GM19035 (cell line): ENCODE data around the gene RELL2.
A peak's percentile ranks its signal among the peaks of the same experiment; 100 is the strongest.
"Not testable (repeated sequence)": the region's sequence is repeated elsewhere in the genome, so short reads cannot be mapped to it uniquely, and the experiment has no call there.

Source experiments
- ATAC-seq: cut with Tn5 transposase; IDR thresholded peaks from one replicate; pipeline ENCODE4 v1.9.1; 2021; ENCODE audit not compliant: unreplicated experiment

RELL2 gene

DNA sequence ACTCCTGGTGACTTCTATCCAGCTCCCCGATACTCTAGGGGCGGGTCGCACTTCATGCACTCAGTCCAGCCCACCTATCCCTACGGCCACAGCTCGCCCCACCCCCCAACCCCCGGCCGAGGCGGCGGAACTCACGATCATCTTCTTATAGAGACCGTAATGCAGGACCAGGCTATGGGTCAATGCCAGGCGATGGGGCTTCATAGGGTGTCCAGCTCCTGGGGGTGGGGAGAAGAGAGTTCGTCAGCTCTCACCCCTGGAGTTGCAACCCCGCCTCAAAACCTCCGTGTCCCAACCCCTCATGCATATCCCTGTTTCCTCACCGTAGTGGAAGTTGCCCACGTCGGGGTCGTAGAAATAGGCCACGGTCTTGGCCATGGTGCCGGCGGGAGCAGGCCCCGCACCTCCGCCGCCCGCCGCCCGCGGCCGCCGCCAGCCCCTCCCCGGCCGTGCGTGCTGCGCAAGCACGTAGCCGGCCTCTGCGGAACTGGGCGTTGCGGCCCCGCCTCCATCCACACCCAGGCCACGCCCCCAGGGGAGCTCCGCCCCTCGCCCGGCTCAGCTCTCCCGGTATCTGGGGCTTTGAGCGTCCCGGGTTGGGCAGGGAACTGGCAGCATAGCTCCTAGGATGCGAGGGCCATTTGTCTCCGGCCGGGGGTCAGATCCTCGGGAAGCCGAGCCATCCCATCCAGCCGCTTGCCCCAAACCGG, at the start of gene RELL2, which contains the start of gene HDAC3:
Gene RELL2, plus strand, starts transcription at position 585 of the 710 bp plus-strand sequence. CDS start 1,229 bp downstream, outside the sequence.
Gene HDAC3, minus strand, starts transcription at position 437 of the 710 bp plus-strand sequence. Its CDS starts 59 bp downstream, at position 378.
- ATAC-seq = peak; percentile 76

GRCh38 chr5:141590127-141590526, 46.7 kb upstream of the RELL2 start:
- no peak for ATAC-seq

GRCh38 chr5:141596867-141597266, 39.9 kb upstream of the RELL2 start:
- no peak for ATAC-seq

- ATAC-seq = no peak
Measured at GRCh38 chr5:141597394-141597793, 39.4 kb upstream of the RELL2 start.

DNA sequence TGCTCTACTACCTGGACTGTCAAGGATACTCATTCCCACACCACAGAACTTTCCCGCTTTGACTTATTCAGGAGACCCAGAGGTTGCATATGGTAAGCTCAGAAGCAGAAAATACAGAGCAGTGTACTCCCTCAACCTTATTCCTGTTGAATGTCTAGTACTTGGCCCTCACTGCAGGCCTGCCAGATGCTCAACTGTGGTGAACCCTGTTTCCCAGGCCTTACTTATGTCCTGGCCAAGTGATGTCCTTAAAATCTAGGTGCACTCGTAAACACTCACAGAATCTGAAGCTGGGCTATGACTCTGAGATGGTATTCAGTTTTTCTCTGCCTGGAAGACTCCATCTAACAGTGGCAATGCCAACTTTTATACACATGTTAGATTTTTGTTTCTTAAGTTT, 39.0 kb upstream of the RELL2 start:
- ATAC-seq = no peak

GRCh38 chr5:141598391-141599345, 38.1 kb upstream of the RELL2 start:
- no peak for ATAC-seq

DNA sequence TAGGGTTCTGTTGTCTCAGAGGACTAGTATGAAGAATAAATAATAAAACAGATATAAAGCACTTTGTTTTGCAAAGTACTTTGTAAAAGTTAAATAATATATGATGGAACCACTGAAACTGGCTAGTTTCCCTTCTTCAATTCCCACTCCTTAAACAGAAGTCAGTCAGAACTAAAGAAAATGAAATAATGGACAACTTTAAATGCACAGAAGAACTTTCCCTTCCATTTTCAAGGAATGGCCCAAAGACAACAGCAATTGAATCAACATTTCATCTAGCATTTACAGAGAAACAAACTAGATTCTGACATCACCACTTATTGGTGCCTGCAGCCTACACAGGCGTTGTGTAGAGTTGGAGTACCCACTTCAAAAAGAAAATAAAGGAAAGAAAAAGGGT, 34.2 kb upstream of the RELL2 start:
- ATAC-seq = no peak

DNA sequence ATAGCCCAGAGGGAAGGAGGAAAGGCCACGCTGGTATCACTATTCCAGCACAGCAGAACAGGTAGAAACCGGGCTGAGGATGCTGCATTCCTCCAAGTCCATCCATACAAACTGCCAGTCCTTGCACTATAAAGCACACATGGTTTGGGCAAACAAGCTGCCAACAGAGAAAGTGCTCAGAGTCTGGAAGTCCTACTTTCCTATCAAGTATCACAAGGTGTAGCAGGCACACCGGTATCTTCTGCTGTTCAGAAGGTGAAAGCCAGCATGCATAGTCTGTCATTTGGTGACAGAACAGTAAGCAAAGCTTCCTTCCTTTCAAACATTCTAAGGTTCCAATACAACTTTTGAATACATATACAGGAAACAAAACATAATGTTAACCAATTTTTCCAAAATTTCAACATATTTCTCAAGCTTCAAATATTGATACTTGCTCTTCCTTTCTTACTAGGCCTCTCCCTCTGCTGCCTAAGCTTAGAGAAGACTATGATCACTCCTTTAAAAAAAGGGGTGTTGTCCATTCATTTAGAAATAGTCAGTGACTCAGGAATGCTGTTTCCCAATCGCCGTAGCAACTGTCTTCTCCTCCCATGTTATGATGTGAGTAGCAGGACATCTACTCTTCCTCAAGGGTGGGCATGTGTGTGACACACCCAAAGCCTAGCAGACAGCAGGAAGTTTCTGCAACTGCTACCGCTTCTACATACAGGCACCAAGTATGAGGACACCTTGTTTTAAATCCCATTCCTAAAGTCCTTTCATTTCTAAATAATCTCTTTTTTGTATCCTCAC, 32.7 kb upstream of the RELL2 start:
- ATAC-seq = no peak

DNA sequence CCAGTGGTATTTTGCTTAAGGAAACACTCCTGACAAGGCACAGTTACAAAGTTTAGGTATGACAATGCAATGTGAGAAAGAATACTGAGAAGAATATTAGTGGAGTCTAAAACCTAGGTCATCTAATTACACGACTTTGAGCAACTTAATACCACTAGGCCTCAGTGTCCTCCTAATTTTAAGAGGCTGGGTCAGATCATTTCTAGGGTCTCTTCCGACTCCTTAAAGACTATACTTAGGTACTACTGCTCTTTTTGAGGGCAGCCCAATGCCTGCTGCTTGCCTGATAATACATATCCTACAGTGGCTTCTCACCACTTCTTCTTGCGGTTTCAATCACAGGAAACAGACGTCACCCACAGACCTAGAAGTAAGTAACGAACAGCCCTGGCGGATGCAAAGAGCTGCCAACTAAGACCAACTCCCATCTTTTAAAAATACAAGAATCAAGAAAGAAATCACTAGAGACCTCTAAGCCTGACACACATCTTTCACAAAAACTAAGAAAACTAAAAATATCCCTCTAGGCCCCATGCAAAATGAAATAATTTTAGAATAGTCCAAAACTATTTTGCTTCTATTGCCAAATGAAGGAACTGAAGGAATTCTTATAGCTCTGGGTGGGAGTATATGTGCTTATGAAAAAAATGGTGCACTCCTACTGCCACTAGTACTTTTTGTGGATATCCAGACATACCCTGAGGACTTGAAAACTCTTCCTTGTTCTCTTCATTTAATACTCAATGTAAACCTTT, 31.1 kb upstream of the RELL2 start:
- peak; percentile 96 for ATAC-seq

GRCh38 chr5:141608046-141608445, 28.8 kb upstream of the RELL2 start:
- ATAC-seq = no peak

DNA sequence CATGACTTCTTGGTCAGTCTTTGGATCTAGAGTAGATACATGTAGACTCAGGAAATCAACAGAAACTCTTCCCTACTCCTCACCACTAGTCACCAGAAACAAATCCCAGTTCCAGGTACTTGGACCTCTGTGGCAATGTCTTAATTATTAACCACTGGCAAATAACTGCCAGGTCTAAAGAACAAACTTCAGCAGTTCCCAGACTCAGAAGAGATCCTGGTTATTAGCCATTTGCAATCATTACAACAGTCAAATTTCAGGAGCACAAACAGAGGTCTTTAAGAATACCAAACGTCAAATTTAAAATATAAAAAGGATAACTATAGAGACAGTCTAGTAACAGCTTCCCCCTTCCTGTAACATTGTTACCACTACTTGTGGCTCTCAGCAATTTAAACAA, 28.2 kb upstream of the RELL2 start:
- no peak for ATAC-seq

DNA sequence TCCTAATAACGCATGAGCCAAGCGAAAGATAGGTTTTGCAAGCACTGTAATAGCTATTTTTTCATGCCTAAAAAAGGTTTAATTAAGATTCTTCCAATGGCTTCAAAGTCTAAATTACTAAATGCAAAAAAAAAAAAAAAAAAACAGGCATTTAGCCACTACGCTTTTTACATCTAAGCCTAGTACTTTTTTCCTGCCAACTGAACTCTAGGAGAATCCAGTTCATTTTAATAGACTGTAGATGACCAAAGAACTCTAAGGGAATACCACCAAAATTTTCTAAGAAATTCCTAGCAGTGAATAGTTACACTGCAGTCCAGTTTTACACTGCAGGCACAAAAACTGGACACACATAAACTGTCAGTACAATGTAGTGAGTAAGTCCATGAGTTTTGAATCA, 27.8 kb upstream of the RELL2 start:
- ATAC-seq = no peak

DNA sequence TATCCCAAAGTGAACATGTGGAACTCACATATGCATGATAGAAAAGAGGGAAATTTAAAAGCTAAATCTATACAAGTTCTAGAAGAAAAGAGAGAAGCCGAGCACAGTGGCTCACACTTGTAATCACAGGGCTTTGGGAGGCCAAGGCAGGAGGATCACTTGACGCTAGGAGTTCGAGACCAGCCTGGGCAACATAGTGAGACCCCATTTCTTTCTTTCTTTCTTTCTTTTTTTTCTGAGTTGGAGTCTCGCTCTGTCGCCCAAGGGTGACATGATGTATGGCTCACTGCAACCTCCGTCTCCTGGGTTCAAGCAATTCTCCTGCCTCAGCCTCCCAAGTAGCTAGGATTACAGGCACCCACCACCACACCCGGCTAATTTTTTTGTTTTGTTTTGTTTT, 26.9 kb upstream of the RELL2 start:
- not testable (repeated sequence) for ATAC-seq

DNA sequence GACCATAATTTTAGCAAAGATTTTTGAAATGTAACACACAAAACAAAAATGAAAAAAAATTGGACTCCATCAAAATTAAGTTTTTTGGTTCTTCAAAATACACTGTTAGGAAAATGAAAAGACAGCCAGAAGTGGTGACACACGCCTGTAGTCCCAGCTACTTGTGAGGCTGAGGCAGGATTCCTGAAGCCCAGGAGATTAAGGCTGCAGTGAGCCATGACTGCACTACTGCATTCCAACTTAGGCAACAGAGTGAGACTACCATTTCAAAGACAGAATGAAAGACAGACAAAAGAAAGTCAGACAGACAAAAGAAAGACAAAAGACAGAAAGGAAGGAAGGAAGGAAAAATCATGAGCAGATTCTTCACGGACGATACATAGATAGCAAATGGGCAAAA, 25.5 kb upstream of the RELL2 start:
- no peak for ATAC-seq

DNA sequence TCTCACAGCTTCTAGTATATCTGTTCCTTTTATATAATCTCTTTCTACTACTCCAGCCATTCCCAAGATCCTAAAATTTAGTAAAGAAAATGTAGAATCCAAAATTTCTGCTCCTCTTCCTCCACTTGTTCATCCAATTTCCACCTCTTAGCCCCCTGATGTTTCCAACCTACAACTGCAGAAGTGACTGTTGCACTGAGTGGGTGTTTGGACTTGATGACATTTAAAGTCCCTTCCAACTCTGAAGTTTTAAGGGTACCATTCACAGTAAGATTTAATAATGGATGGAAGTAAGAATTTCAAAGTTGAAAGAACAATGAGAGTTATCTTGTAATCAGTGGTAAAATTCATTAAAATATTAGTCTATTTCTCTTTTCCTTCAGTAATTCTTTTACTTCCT, 23.5 kb upstream of the RELL2 start:
- no peak for ATAC-seq

GRCh38 chr5:141615991-141616720, 20.6 kb upstream of the RELL2 start:
- no peak for ATAC-seq

DNA sequence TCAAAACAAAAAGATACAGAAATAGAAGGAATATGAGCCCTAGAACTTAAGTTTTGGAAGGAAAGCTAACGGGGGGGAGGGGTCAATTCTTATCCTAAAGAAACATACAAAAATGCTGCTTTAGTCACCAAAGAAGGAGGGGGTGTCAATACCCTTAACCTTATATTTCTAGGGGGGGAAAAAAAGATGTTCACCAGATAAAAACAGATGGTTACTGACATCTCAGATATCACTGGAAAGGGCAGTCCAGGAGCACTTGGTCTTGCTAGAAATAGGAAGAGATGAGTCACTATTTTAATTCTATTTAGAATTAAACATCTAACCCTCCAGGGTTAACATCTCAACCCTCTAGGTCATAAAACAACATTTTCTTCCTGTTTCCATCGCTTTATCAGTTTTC, 19.7 kb upstream of the RELL2 start:
- ATAC-seq = no peak

DNA sequence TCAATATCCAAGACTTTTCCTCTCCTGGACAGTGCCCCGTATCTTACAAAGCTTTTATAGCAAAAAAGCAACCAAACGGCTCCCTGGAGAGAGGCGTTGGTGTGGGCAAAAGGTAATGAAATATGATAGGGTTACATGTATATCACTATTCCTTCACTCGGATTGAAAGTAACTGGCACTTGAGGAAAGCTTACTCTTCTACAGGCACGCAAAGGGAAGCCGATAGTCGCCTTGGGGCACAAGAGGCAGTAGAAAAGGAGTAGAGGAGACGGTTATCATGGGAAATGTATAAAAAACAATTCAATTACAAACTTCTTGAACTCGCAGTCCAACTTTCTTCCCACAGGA, 19.1 kb upstream of the RELL2 start:
- no peak for ATAC-seq

DNA sequence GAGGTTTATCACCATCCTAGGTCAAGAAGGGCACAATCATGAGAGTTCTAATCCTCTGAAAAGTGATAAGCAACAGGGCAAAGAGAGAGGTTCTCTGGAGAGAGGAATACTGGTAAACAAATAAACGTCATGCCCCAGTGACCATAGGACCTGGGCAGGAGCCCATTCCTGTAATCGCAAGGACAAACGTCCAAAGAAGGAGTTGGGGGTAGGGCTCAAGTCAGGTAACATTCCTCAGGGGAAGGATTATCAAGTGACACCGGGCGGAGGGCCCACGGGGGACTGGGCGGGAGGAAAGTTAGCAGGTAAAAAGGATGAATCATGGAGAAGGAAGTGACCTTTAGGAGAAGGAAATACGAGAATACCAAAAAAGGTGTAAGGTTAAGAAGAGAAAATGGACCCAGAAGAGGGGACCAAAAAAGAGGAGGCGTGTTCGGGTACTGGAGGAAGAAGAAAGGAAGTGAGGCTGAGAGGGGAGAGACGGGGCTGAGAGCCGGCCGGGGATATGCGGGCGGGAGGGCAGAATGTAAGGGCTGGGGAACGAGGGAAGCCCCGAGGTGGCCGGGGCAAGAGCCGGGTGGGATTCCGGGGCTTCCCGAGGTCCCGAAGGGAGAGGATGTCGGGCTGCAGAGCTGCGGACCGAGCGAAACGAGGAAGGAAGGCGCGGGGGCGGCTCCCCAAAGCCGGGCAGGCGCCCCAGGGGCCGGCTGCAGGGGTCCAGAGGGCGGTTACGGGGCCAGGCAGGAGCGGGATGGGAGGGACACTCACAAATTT, 18.6 kb upstream of the RELL2 start:
- ATAC-seq = peak; percentile 33
